KMS-11 (cell line): ENCODE results near the gene HOXC9.

Experiments
- H2AFZ ChIP-seq: fragments of 200-600 bp; sonication (generic); 2 replicates; pipeline ENCODE4 v1.6.1; 2016; ENCODE audit warnings: antibody characterized with exemption, mixed run types, low read depth
- H3K27ac ChIP-seq: fragments of 200-600 bp; sonication (generic); 2 replicates; pipeline ENCODE4 v1.6.1; 2016; ENCODE audit warnings: mild to moderate bottlenecking, mixed run types
- H3K27me3 ChIP-seq: fragments of 200-600 bp; sonication (generic); 2 replicates; pipeline ENCODE4 v1.6.1; 2017; ENCODE audit warnings: mild to moderate bottlenecking, low read depth, mixed run types, moderate library complexity; ENCODE audit not compliant: insufficient read depth
- H3K36me3 ChIP-seq: fragments of 200-600 bp; sonication (generic); 2 replicates; pipeline ENCODE4 v1.6.1; 2017; ENCODE audit warnings: mild to moderate bottlenecking, mixed run types; ENCODE audit not compliant: insufficient read depth
- H3K4me1 ChIP-seq: fragments of 200-600 bp; sonication (generic); 2 replicates; pipeline ENCODE4 v1.6.1; 2016; ENCODE audit warnings: mild to moderate bottlenecking, low read depth, mixed run types; ENCODE audit not compliant: poor library complexity, severe bottlenecking
- H3K4me2 ChIP-seq: fragments of 200-600 bp; sonication (generic); 2 replicates; pipeline ENCODE4 v1.7.0; 2016; ENCODE audit warnings: mild to moderate bottlenecking, mixed run types
- H3K4me3 ChIP-seq: fragments of 200-600 bp; sonication (generic); IDR thresholded peaks from 2 replicates; pipeline ENCODE4 v1.6.1; 2017; ENCODE audit warnings: low read depth, low read length, mixed read lengths; ENCODE audit not compliant: insufficient read depth
- H3K79me2 ChIP-seq: fragments of 200-600 bp; sonication (generic); 2 replicates; pipeline ENCODE4 v1.6.1; 2016; ENCODE audit warnings: low read depth, mixed run types; ENCODE audit not compliant: insufficient read depth
- H3K9ac ChIP-seq: fragments of 200-600 bp; sonication (generic); 2 replicates; pipeline ENCODE4 v1.6.1; 2016; ENCODE audit warnings: mild to moderate bottlenecking, mixed run types
- H4K20me1 ChIP-seq: fragments of 200-600 bp; sonication (generic); 2 replicates; pipeline ENCODE4 v1.6.1; 2016; ENCODE audit warnings: mild to moderate bottlenecking, mixed run types; ENCODE audit not compliant: insufficient read depth
- TF ChIP-seq, protein P1 (sequence below): fragments of 200-600 bp; sonication (generic); conservative IDR thresholded peaks from 2 replicates; pipeline ENCODE4 v1.6.1; 2017; ENCODE audit warnings: low read depth, mild to moderate bottlenecking, antibody characterized with exemption, low read length, moderate library complexity, mixed read lengths

HOXC9 gene

DNA sequence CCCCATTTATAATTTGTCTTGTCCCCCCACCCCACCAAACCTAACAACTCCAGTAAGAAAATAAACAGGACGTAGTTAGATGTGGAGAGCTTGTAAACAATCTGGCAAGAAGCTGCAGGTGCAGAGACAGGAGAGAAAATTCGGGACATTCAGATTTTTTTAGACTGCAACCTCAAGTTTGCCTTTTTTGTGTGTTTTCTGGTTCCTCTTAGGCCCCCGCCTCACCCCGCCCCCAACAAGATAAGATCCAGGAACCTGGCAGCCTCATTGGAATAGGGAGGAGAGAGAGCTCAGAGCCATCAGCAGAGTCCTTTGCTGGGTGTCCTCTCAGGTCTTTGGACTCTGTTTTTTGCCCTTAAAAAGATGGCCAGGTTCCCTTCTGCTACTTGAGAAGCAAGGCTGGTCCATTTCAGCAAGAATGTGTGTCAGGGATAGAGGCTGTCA is 12.2 kb upstream of the HOXC9 start:
- no peaks in the 10 kb centered on the region for H4K20me1 ChIP-seq
- no peaks in the 10 kb centered on the region for H3K36me3 ChIP-seq
- H2AFZ ChIP-seq = no peak overlapping the region
- H3K4me2 ChIP-seq = no peak overlapping the region
- peaks cover 32% of the 10 kb centered on the region for H3K4me1 ChIP-seq
- H3K27me3 ChIP-seq = peaks cover 98% of the 10 kb centered on the region
- TF ChIP-seq, protein P1, sequence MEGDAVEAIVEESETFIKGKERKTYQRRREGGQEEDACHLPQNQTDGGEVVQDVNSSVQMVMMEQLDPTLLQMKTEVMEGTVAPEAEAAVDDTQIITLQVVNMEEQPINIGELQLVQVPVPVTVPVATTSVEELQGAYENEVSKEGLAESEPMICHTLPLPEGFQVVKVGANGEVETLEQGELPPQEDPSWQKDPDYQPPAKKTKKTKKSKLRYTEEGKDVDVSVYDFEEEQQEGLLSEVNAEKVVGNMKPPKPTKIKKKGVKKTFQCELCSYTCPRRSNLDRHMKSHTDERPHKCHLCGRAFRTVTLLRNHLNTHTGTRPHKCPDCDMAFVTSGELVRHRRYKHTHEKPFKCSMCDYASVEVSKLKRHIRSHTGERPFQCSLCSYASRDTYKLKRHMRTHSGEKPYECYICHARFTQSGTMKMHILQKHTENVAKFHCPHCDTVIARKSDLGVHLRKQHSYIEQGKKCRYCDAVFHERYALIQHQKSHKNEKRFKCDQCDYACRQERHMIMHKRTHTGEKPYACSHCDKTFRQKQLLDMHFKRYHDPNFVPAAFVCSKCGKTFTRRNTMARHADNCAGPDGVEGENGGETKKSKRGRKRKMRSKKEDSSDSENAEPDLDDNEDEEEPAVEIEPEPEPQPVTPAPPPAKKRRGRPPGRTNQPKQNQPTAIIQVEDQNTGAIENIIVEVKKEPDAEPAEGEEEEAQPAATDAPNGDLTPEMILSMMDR = peak; percentile 20; the same call in 1 of the 2 replicates
- H3K79me2 ChIP-seq = no peaks in the 10 kb centered on the region
- H3K4me3 ChIP-seq = no peak overlapping the region
- no peak overlapping the region for H3K27ac ChIP-seq
- H3K9ac ChIP-seq = no peak overlapping the region

DNA sequence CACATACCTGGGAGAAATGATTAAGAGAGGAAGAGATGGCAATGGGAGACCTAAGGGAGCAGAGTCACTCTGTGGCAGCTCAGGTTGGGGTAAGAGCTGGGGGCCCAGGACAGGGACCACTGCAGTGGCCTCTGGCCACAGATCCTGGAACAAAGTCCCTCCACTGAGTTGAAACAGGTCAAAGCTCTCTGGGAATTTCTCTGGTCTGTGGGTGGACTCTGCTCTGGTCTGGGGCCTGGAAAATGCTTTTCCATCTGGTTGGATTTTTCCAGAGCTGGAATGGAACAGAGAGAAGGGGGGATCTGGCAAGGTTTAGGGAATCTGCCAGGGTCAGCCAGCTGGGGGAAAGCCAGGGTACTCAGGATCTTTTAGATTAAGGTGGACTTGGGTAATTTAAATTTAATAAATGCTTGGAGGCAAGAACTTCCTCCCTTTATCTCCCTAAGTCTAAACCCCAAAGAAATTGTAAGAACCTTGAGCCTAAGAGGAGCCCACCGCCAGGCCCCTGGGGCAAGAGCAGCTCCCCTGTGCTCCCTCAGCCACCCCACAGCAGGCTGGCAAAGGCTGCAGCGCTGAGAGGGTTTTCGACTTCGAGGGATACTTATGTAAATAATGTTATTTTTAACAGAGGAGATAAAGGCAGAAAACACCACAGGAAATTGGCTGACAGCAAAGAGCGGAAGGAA is 11.3 kb upstream of the HOXC9 start:
- Histone ChIP-seq H2AFZ (peak overlapping the region; percentile 0; the same call in 1 of the 2 replicates), H3K27me3 (peaks cover 98% of the 10 kb centered on the region), H3K4me2 (peak overlapping the region; percentile 58), H4K20me1 (no peaks in the 10 kb centered on the region), H3K79me2 (no peaks in the 10 kb centered on the region), H3K9ac (no peak overlapping the region), H3K36me3 (no peaks in the 10 kb centered on the region), H3K4me3 (no peak overlapping the region), H3K4me1 (peaks cover 35% of the 10 kb centered on the region), H3K27ac (no peak overlapping the region)
- TF ChIP-seq, protein P1 = no peak

DNA sequence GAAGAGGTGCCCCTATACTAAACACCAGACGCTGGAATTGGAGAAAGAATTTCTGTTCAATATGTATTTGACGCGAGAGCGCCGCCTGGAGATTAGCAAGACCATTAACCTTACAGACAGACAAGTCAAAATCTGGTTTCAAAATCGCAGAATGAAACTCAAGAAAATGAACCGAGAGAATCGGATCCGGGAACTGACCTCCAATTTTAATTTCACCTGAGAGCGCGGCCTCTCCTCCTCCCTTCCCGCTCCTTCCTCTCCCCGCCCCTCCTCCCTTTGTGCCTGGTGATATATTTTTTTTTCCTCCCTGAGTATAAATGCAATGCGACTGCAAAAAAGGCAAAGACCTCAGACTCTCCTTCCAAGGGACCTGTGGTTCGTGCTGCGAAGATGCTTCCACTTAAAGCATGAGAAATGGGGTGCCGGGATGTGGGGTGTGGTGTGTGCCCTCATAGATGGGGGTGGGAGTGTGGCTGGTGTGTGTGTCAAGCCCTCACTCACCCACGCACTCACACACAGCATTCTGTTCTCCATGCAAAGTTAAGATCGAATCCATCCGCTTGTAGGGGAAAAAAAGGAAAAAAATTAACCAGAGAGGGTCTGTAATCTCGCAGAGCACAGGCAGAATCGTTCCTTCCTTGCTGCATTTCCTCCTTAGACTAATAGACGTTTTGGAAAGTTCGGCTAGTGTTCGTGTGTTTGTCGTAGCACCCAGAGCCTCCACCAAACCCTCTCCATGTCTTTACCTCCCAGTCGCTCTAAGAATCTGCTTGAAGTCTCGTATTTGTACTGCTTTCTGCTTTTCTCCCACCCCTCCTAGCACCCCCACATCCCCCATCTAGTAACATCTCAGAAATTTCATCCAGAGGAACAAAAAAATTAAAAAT is 10.5 kb upstream of the HOXC9 start:
- Histone ChIP-seq H3K4me1 (peaks cover 35% of the 10 kb centered on the region), H3K27me3 (peaks cover 98% of the 10 kb centered on the region)

DNA sequence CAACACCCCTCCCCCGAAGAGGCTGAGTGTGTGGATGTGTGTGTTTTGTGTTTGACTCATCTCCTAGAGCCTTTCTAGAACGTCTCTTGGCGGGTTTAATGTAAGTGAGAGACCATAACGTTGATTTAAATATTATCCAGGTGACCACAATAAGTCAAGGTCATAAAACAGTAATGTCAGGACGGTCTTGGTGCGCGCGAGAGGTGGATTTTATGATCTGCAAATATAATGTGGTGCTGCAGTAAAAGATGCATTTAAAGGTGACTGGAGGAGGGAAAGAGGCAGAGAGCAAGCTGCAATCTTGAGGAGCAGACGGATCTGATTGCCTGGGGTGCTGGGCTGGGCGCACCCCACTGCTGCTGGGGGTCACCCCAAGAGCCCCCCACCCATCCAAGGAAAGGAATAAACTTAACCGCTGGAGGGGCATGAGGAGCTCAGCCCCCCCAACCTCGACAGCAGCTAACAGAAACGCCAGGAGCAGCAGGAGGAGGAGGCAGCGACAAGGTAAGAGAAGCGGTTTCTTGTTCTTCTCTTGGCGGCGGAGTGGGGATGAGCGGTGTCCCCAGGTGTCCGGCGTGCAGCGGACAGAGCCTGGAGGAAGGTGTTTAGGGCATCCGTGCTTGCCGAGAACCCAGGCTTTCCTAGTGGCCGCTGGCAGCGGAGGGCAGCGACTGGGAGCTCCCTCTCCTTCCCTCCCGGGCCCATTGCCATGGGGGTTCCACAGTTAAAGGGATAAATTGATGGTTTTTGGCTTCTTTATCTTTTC is 9.5 kb upstream of the HOXC9 start:
- Histone ChIP-seq H3K9ac (no peak overlapping the region), H3K36me3 (no peaks in the 10 kb centered on the region), H3K4me2 (no peak overlapping the region), H3K79me2 (no peaks in the 10 kb centered on the region), H3K4me1 (peaks cover 43% of the 10 kb centered on the region), H4K20me1 (no peaks in the 10 kb centered on the region), H3K4me3 (no peak overlapping the region), H3K27me3 (peaks cover 100% of the 10 kb centered on the region), H3K27ac (no peak overlapping the region), H2AFZ (no peak overlapping the region)
- TF ChIP-seq, protein P1 = 0 out of 2 replicates have a peak, but pooled peaks have one; percentile 28

More for the DNA sequence above, 10.5 kb upstream of the HOXC9 start:
- TF ChIP-seq, protein P1 = peak; percentile 98
- Histone ChIP-seq H3K79me2 (no peaks in the 10 kb centered on the region), H3K9ac (no peak overlapping the region), H4K20me1 (no peaks in the 10 kb centered on the region), H3K4me3 (no peak overlapping the region), H3K36me3 (no peaks in the 10 kb centered on the region), H3K27ac (no peak overlapping the region), H2AFZ (peak overlapping the region; percentile 0; the same call in 1 of the 2 replicates), H3K4me2 (peak overlapping the region; percentile 58)
